ENCODE results near the gene TMCO2. TPM values are rescaled to one million over a fixed set of nuclear protein-coding genes. Genes with fewer than 3 reads are reported as not detected.

Gene TMCO2
- total RNA-seq, 3 donors from 2014 or later = not detected

Other genes starting within 250 kb of the TMCO2 start
- 100 to 1,000 TPM; 349 to 426 (median 389) TPM for gene CAP1, start 207.2 kb upstream of the TMCO2 start, total RNA-seq
- 100 to 1,000 TPM in 2 of 3 donors, 10 to 100 TPM in 1; 96.8 to 118 (median 109) TPM for gene PPT1, start 150.7 kb upstream of the TMCO2 start, total RNA-seq
- gene RLF, start 86.5 kb upstream of the TMCO2 start, total RNA-seq = 10 to 100 TPM in 2 of 3 donors, 1 to 10 TPM in 1; 9.0 to 12.3 (median 11.0) TPM
- 10 to 100 TPM; 56.4 to 59.6 (median 59.5) TPM for gene ZMPSTE24, start 10.3 kb downstream of the TMCO2 start, total RNA-seq
- gene COL9A2, start 69.3 kb downstream of the TMCO2 start, total RNA-seq = 1 to 10 TPM in 2 of 3 donors, under 1 TPM in 1; 0.96 to 2.5 (median 1.2) TPM
- gene SMAP2, start 125.8 kb downstream of the TMCO2 start, total RNA-seq = 100 to 1,000 TPM; 128 to 153 (median 142) TPM
- gene ZFP69B, start 202.5 kb downstream of the TMCO2 start, total RNA-seq = 10 to 100 TPM in 1 of 3 donors, 1 to 10 TPM in 2; 8.0 to 10.1 (median 9.6) TPM
- 1 to 10 TPM; 2.6 to 3.7 (median 2.7) TPM for gene ZFP69, start 229.4 kb downstream of the TMCO2 start, total RNA-seq

Measured in activated T-cell treated with anti-CD3 and anti-CD28 coated beads, Interleukin-2, amount 50 U/mL, for 4 hours (primary cell).